GM19395 (cell line): ENCODE results near the gene RARB.

Experiments
- ATAC-seq: cut with Tn5 transposase; IDR thresholded peaks from one replicate; pipeline ENCODE4 v1.9.1; 2021; ENCODE audit warnings: mild to moderate bottlenecking, moderate library complexity; ENCODE audit not compliant: unreplicated experiment

Gene RARB

GRCh38 chr3:25500706-25501210, 72.7 kb downstream of the RARB start:
- no peak for ATAC-seq

GRCh38 chr3:25502233-25502632, 74.2 kb downstream of the RARB start:
- no peak for ATAC-seq

DNA sequence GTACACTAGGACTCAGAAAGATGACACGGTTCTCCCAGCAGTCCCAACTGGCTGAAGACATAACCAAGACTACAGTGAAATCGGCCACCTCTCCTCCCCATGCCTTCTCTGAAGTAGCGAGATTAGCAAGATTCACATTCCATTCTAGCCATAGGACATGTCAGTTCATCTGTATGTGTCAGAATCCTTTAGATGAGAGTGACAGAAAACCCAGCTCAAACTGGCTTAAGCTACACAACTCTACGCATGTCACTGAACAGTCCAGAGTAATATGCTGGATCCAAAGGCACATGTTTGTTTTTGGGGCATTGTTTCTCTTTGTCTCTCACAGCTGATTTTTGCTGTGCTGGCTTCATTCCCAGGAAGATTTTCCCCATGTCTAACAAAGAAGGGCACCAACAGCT, 75.8 kb downstream of the RARB start:
- no peak for ATAC-seq

GRCh38 chr3:25505581-25505980, 77.5 kb downstream of the RARB start:
- no peak for ATAC-seq

- ATAC-seq, result no peak
Observed at GRCh38 chr3:25507811-25508210, 79.7 kb downstream of the RARB start.

GRCh38 chr3:25508433-25508832, 80.4 kb downstream of the RARB start:
- no peak for ATAC-seq

DNA sequence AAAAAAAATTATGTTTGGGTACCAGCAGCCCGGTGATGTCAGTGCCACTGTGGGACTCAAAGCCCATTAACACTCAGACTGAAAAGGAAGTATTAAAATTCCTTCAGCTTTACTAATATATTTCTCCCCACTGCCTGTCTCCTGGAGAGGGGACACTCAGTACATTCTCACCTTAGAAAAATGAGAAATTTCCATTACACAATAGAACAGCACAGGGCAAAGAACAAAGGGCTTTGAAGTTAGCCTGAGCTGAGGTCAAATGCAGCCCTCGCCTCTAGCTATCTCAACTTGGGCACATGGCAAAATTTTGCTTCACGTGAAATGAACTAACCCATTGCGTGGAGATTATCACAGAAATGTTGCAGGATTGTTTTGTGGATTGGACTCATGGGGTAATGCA, 80.8 kb downstream of the RARB start:
- no peak for ATAC-seq

- no peak for ATAC-seq
Observed at GRCh38 chr3:25510797-25511196, 82.7 kb downstream of the RARB start.

- no peak for ATAC-seq
Observed at GRCh38 chr3:25511972-25512721, 84.1 kb downstream of the RARB start.

GRCh38 chr3:25513642-25514266, 85.7 kb downstream of the RARB start:
- ATAC-seq, result no peak

- ATAC-seq, result no peak
Observed at GRCh38 chr3:25515171-25515570, 87.1 kb downstream of the RARB start.

- no peak for ATAC-seq
Observed at GRCh38 chr3:25520926-25521559, 93.0 kb downstream of the RARB start.

DNA sequence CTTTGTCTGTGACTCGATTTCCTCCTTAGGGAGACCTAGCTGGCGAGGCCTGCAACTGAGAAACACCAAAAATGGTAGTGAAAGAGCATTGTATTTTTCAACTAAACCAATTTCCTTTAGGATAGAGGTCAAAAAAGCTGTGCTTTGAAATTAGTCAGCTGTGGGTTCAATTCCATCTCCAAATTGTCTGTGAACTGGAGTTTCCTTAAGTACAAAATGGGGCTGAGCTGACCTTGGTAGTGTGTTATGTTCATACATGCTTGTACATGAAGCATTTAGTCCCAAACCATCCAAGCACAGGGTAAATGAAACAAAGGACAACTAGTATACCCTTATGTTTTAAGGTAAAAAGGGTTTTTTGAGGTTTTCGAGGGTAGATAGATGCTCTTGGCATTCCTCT, 99.3 kb downstream of the RARB start:
- ATAC-seq, result no peak

GRCh38 chr3:25527801-25528200, 99.7 kb downstream of the RARB start:
- ATAC-seq, result no peak

DNA sequence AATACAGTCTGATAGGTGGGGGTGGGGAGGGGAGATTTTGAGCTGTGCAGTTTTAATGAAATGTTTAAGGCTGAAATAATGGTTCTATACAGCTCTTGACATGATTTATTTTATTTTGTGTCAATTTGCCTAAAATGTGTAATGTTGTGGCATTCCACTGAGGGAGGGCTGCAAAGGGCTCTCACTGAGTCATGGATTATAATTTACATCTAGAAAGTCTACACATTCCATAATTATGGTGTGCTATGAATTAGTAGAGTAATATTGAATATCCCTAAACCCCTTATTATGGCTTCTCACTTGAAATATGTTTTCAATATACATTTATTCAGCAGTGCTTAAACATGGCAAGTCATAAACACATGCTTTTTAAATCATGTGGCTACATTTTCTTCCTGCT, 103.9 kb downstream of the RARB start:
- ATAC-seq, result no peak

DNA sequence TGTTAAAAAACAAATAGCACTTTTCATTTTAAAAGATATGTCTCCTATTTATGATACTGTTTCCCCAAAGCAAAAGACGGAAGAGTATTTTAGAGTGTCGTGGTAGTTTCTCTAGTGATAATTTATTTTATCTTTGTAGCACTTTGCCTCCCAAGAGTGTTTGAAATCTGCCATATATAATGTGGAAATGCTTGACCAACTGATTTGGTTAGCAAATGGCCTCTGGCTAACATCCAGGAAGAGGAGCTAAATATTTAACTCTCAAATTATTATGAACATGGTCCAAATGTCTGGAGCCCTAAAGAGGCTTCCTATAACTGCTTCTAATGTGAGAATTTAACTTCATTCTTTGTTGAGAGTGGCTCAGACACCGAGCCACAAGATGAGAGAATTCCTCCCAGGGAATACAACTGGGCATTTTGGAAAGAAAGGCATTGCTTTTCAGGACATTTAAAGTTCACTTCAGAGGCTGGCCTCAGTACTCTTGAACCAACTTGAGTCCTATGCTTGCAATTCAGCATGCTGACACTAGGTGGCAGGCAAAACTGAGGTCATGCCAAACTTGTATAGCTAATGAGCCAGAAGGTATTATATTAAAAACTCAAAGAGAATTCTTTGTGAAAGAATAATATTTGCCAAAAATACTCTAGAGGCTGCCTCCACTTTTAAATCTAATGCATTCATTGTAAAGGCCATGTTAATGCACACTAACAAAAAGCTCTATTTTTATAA, 104.5 kb downstream of the RARB start:
- ATAC-seq, result peak; percentile 57

GRCh38 chr3:25533399-25533798, 105.3 kb downstream of the RARB start:
- no peak for ATAC-seq

GRCh38 chr3:25534007-25534406, 105.9 kb downstream of the RARB start:
- ATAC-seq, result no peak

DNA sequence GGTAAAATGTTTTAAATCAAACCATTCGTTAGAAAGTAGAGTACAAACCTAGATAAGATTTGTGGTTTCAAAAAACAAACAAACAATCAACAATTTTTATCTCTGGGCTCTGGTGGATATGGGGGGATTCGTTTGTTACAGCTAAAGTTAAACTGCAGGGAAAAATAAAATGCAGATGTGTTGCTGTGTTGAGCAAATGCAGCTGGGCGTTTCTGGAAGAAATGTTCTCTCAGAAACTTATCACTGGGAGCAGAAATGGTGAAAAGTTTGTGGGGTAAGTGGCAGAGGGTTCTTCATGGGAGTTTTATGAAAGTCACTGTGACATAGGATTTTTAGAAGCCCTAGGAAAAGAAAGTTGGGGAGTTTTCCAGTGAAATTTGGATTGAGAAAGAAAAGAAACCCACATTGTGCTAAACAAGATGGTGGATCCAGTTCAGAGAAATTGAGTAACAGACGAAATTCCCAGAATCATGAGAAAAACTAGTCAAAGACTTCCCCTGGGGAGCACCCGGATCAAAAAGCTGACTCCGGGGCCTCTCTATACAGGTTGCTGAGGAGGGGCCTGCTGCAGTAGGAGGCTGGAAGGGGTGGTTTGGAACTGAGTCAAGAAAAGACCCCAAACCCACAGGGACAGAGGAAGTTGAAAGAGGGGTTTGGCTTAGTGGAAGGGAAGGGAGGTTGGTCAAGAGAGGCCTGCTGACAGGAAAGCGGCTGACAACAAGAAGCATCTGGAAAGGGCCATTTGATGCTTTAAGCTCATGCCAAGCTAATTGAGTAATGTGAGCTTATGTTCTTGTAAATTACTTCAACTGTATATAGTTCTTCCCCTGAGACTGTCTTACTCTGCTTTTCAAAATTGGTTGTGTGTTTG, 108.7 kb downstream of the RARB start:
- ATAC-seq, result no peak

DNA sequence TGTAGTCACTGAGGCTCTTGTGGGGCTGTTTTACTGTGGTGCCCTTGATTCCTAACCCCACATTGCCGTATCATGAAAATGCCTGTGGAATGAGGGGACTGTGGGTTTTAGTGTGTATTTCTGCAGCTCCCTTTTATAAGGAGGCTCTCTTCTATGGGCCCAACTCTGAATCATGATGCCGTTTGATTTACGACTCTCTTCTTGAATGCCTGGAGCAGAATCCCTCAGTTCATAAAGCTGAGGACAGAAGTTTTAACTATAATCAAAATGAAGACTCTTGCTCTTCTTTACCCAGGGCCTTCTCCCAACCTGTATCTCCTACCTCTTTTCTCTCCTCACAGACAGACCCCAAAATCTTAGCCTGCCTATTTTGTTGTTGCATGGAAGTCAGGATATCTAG, 109.5 kb downstream of the RARB start:
- no peak for ATAC-seq
